Measurements from ENCODE around the gene KRI1.
"Not testable (repeated sequence)": the region's sequence is repeated elsewhere in the genome, so short reads cannot be mapped to it uniquely, and the experiment has no call there.

Gene KRI1

GRCh38 chr19:10553087-10553667, 12.6 kb downstream of the KRI1 start:
- H3K4me3 ChIP-seq, result no peak overlapping the region
- H3K27ac ChIP-seq, result peak overlapping the region in 18 of 21 experiments; percentile 10 to 89 (median 74)

GRCh38 chr19:10552510-10553053, 13.2 kb downstream of the KRI1 start:
- no peak overlapping the region for H3K4me3 ChIP-seq
- peak overlapping the region in 12 of 21 experiments; percentile 27 to 87 (median 74) for H3K27ac ChIP-seq

DNA sequence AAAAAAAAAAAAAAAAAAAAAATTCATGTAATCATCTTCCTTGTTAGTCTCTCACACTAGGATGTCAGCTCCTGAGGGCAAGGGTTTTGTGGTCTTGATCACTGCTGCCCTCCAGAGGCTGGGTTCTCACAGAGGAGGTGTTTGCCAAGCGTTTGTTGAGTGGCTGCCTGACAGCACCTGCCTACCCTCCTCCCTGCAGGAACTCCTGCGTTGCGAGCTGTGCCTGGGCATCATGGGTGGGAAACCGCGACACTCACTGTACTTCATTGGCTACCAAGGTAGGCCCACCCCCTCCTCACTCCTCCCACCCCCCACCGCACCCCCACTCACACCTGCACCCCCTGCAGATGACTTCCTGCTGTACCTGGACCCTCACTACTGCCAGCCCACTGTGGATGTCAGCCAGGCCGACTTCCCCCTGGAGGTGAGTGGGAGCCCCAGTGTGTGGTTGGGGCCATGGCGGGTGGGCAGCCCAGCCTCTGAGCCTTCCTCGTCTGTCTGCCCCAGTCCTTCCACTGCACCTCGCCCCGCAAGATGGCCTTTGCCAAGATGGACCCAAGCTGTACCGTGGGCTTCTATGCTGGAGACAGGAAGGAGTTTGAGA, 14.0 kb downstream of the KRI1 start:
- no peak overlapping the region for H3K4me3 ChIP-seq
- peak overlapping the region in 5 of 21 experiments; percentile 14 to 43 (median 32) for H3K27ac ChIP-seq

DNA sequence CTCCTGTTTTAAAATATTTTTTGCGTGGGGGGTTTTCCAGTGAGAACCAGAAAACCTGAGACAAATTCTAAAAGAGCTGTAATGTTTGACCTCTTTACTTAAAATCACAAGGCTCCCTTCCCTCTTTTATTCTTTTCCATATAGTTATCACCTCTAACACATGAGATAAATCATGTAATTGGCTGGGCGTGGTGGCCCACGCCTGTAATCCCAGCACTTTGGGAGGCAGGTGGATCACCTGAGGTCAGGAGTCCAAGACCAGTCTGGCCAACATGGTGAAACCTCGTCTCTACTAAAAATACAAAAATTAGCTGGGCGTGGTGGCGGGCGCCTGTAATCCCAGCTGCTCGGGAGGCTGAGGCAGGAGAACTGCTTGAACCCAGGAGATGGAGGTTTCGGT, 14.8 kb downstream of the KRI1 start:
- H3K27ac ChIP-seq, H3K4me3 ChIP-seq: not testable (repeated sequence)

GRCh38 chr19:10550336-10550735, 15.5 kb downstream of the KRI1 start:
- Histone ChIP-seq H3K27ac (no peak overlapping the region), H3K4me3 (no peak overlapping the region)

DNA sequence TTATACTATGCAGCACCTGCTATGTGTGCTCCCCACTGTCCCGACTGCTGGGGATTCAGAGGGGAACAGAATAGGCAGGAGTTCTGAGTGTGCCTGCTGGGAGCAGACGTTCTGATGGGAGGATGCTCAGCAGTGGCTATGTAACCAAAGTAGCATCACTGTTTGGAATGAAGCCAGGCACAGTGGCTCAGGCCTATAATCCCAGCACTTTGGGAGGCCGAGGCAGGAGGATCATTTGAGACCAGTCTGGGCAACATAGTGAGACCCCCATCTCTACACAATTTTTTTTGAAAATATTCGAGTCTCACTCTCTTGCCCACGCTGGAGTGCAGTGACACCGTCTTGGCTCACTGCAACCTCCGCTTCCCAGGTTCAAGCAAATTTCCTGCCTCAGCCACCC, 16.1 kb downstream of the KRI1 start:
- peak overlapping the region in 1 of 21 experiments; percentile 10 for H3K27ac ChIP-seq
- H3K4me3 ChIP-seq, result no peak overlapping the region

- Histone ChIP-seq H3K27ac (no peak overlapping the region), H3K4me3 (no peak overlapping the region)
Measured at GRCh38 chr19:10548746-10549276, 17.0 kb downstream of the KRI1 start.

DNA sequence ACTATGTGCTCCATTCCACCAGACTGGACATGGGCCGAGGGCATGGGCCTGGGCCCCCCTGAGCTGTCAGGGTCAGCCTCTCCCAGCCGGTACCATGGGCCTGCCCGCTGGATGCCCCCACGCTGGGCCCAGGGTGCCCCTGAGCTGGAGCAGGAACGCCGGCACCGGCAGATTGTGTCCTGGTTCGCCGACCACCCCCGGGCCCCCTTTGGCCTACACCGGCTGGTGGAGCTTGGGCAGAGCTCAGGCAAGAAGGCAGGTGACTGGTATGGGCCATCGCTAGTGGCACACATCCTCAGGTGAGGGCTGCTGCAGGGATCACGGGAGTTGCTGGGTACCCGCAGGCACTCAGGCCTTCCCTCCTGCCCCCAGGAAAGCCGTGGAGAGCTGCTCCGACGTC, 19.0 kb downstream of the KRI1 start:
- Histone ChIP-seq H3K4me3 (no peak overlapping the region), H3K27ac (peak overlapping the region in 1 of 21 experiments; percentile 54)

DNA sequence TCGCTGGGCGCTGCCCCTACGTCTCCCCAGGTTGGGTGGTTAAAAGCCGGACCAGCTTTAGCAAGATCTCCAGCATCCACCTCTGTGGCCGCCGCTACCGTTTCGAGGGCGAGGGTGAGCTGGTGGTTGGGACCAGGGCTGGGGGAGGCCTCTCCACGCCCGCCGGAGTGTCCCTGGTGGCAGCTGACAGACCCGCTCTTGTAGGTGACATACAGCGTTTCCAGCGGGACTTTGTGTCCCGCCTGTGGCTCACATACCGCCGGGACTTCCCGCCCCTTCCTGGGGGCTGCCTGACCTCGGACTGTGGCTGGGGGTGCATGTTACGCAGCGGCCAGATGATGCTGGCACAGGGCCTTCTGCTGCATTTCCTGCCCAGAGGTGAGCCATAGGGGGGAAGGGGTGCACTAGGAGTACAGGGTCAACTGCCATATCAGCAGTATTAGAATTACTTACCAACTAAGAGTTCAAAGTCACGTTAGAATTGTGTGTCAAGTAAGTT, 21.0 kb downstream of the KRI1 start:
- peak overlapping the region in 19 of 21 experiments; percentile 2 to 99 (median 92) for H3K27ac ChIP-seq
- peak overlapping the region; percentile 81 to 99 (median 97) for H3K4me3 ChIP-seq

DNA sequence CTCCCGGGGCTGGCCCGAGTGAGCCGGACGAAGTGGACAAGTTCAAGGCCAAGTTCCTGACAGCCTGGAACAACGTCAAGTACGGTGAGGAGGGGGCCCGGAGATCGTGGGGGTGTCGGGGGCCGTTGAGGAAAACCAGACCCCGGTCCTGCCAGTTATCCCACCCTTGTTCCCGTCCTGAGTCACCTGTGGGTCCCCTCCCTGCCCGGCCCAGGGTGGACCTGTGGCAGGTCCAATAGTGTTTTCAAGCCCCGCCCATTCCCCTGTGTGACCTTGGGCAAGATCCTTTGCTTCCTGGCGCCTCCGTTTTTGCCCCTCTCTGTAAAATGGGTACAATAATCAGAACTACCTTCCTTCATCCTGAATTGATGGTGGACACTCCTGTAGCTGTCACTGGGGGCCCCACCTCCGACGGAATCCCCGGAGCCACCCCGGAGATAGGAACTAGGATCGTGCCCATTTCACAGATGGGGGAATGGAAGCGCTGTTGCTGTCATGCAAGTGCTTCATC, 21.5 kb downstream of the KRI1 start:
- Histone ChIP-seq H3K4me3 (peak overlapping the region; percentile 81 to 99 (median 97)), H3K27ac (peak overlapping the region; percentile 74 to 99 (median 92))

DNA sequence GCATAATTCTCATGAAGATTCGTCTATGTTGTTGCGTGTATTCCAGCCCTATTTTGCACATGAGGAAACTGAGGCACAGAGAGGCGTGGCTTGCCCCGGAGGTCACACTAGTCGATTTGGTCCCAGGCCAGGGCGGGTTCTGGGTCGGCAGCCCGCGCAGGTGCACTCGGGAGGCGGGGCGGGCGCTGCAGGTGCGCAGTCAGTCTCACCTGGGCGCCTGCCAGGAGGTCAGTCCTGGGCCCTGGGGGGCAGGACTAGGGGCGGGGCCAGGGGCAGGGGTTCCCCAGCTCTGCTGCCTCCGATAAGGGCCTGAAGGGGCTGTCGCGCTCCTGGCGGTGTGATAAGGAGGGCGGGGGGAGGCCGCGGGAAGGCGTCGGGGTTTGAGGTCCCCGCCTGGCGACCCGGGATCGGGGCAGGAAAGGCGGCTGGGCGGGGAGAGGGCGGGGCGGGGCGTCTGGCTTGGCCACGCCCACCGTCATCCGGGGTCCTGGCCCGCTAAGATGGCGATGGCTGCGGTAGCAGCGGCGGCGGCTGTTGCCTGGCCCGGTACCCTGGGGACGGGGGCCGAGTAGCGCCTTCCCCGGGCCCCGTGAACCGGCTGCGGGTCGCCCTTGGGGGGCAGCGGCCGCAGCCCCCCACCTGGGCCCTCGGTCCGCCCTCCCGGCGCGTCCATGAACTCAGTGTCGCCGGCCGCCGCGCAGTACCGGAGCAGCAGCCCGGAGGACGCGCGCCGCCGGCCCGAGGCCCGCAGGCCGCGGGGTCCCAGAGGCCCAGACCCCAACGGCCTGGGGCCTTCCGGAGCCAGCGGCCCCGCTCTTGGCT, 22.2 kb downstream of the KRI1 start, which contains the start of gene ATG4D:
ATG4D (plus strand) TSS at position 485 of the 822 bp plus-strand sequence; CDS start at position 672, 187 bp downstream.
- Histone ChIP-seq H3K27ac (peak within 1 kb of the TSS; percentile 74 to 99 (median 92)), H3K4me3 (peak within 1 kb of the TSS; percentile 81 to 99 (median 97))

GRCh38 chr19:10543059-10543419, 22.8 kb downstream of the KRI1 start:
- peak overlapping the region in 6 of 7 experiments; percentile 81 to 99 (median 97) for H3K4me3 ChIP-seq
- peak overlapping the region in 5 of 21 experiments; percentile 90 to 99 (median 94) for H3K27ac ChIP-seq

DNA sequence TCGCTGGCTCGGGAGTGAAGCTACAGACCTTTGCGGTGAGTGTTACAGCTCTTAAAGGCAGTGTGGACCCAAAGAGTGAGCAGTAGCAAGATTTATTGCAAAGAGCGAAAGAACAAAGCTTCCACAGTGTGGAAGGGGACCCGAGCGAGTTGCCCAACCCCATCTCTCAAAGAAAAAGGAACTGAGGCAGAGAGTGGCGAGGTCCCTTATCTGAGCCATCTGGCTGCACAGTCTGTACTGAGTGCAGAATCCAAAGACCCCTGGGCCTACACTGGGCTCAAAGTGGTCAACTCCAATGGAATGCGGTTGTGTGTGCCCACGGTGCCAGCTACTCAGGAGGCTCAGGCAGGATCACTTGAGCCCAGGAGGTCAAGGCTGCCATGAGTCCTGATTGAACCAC, 26.8 kb downstream of the KRI1 start:
- H3K4me3 ChIP-seq, result not testable (repeated sequence)

GRCh38 chr19:10538204-10538983, 27.4 kb downstream of the KRI1 start:
- no peak overlapping the region for H3K27ac ChIP-seq
- no peak overlapping the region for H3K4me3 ChIP-seq

More for the DNA sequence above, 26.8 kb downstream of the KRI1 start:
- not testable (repeated sequence) for H3K27ac ChIP-seq

- Histone ChIP-seq H3K4me3 (no peak overlapping the region), H3K27ac (no peak overlapping the region)
Measured at GRCh38 chr19:10537668-10538067, 28.1 kb downstream of the KRI1 start.

DNA sequence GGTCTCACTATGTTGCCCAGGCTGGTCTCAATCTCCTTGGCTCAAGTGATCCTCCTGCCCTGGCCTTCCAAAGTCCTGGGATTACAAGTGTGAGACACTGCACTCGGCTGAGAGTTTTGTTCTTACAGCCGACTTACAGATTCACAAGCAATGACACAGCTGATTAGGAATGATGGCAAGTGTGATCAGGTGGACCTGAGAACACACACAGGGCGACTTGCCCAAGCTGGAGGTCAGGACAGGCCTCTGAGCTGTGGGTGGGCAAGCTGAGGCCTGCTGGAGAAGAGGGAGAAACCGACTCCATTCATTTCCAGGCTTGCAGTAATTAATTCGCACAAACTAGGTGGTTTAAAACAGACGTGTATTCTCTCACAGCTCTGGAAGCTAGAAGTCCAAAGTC, 30.2 kb downstream of the KRI1 start:
- no peak overlapping the region for H3K4me3 ChIP-seq
- peak overlapping the region in 9 of 21 experiments; percentile 13 to 65 (median 49) for H3K27ac ChIP-seq

GRCh38 chr19:10533646-10534386, 32.0 kb downstream of the KRI1 start:
- H3K27ac ChIP-seq, result peak overlapping the region in 3 of 21 experiments; percentile 2 to 17 (median 15)
- no peak overlapping the region for H3K4me3 ChIP-seq

DNA sequence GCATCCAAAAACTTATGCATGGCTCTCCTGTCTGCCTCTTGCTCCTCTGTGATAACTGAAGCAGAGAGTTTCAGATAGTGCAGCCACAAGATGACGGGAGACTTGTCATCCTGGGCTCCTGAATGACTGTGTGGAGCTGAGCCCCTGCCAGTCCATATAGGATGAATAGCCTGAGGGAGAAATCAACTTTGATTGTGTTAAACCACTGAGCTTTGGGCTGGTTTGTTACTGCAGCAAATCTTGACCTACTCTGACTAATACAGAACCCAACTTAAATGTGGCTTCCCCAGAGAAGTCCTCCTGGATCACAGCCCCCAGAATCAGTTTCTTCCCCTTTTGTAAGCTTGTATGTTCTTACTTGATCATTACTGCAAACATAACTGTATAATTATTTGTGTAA, 33.4 kb downstream of the KRI1 start:
- Histone ChIP-seq H3K27ac (no peak overlapping the region), H3K4me3 (no peak overlapping the region)
